ENCODE results near the gene TRIM71. TPM values are rescaled to one million over a fixed set of nuclear protein-coding genes. Genes with fewer than 3 reads are reported as not detected.

Gene TRIM71
- total and polyA plus RNA-seq, 2 of the 13 experiments (the other 11 are each of a cell fraction or from before 2014, with no cell fraction given), result 21.7 to 76.9 TPM

DNA sequence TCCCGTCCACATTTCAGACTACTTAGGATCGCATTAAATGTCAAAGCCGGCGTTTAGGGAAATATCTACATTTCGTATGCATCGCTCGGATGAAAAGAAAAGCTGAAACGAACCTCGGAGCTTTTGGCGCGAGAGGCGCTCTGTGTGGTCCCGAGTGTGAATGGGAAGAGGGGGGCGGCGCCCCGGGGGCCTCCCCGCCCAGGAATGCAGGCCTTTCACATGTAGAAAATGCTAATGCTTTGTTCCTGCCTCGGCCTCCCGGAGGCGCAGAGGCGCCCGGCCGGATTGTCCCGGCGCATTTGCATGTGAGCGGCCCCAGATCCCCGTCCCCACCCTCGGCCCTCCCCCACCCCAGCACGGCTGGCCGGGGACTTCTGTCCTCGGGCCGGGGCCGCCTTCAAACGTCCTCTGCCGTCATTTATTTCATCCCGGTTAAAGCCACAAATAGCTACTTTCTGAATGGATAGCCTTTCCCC lies 37.0 kb upstream of the TRIM71 start (continued):
- TF ChIP-seq ZNF205 (CRISPR knock-in tag; IDR thresholded peaks at IDR 0.05), result no peak
- no peak for TF ChIP-seq NKX3-1 (CRISPR knock-in tag; IDR thresholded peaks at IDR 0.05)
- TF ChIP-seq BRD4 (CRISPR knock-in tag; IDR thresholded peaks at IDR 0.05), result no peak
- no peak for TF ChIP-seq NFRKB (IDR thresholded peaks at IDR 0.05)
- no peak for TF ChIP-seq ZNF225 (CRISPR knock-in tag; IDR thresholded peaks at IDR 0.05)
- TF ChIP-seq TOE1 (CRISPR knock-in tag; IDR thresholded peaks at IDR 0.05), result no peak
- TF ChIP-seq, protein P1, sequence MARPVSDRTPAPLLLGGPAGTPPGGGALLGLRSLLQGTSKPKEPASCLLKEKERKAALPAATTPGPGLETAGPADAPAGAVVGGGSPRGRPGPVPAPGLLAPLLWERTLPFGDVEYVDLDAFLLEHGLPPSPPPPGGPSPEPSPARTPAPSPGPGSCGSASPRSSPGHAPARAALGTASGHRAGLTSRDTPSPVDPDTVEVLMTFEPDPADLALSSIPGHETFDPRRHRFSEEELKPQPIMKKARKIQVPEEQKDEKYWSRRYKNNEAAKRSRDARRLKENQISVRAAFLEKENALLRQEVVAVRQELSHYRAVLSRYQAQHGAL (CRISPR knock-in tag; IDR thresholded peaks at IDR 0.05; ENCODE audit: not compliant biosample characterization), result no peak
- no peak; the same call in 1 of the 2 replicates for TF ChIP-seq ZC3H4 (CRISPR knock-in tag; IDR thresholded peaks at IDR 0.05; ENCODE audit: borderline replicate concordance)
- no peak for TF ChIP-seq ARID2 (CRISPR knock-in tag; IDR thresholded peaks at IDR 0.05; ENCODE audit: borderline replicate concordance)
- TF ChIP-seq ELF1 (CRISPR knock-in tag; IDR thresholded peaks at IDR 0.05), result no peak
- TF ChIP-seq PHB2 (IDR thresholded peaks at IDR 0.05; ENCODE audit: partially characterized antibody), result no peak
- TF ChIP-seq ZKSCAN5 (CRISPR knock-in tag; IDR thresholded peaks at IDR 0.05), result no peak
- no peak for TF ChIP-seq CREBL2 (CRISPR knock-in tag; IDR thresholded peaks at IDR 0.05; ENCODE audit: borderline replicate concordance)
- no peak for TF ChIP-seq HDAC2 (CRISPR knock-in tag; IDR thresholded peaks at IDR 0.05)
- TF ChIP-seq, protein P2, sequence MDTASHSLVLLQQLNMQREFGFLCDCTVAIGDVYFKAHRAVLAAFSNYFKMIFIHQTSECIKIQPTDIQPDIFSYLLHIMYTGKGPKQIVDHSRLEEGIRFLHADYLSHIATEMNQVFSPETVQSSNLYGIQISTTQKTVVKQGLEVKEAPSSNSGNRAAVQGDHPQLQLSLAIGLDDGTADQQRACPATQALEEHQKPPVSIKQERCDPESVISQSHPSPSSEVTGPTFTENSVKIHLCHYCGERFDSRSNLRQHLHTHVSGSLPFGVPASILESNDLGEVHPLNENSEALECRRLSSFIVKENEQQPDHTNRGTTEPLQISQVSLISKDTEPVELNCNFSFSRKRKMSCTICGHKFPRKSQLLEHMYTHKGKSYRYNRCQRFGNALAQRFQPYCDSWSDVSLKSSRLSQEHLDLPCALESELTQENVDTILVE (CRISPR knock-in tag; IDR thresholded peaks at IDR 0.05), result no peak
- peak; percentile 47; the same call in 1 of the 2 replicates for TF ChIP-seq HOXA5 (CRISPR knock-in tag; IDR thresholded peaks at IDR 0.05)
- TF ChIP-seq RBAK (CRISPR knock-in tag; IDR thresholded peaks at IDR 0.05), result no peak
- no peak for TF ChIP-seq ZNF276 (CRISPR knock-in tag; IDR thresholded peaks at IDR 0.05; ENCODE audit: low read depth)
- TF ChIP-seq SAFB2 (CRISPR knock-in tag; IDR thresholded peaks at IDR 0.05; ENCODE audit: borderline replicate concordance, low read depth), result no peak
- TF ChIP-seq ZNF737 (CRISPR knock-in tag; IDR thresholded peaks at IDR 0.05; ENCODE audit: borderline replicate concordance), result no peak
- TF ChIP-seq PRPF4 (IDR thresholded peaks at IDR 0.05; ENCODE audit: low read depth, low read length, poor library complexity, severe bottlenecking), result no peak
- TF ChIP-seq, protein P3, sequence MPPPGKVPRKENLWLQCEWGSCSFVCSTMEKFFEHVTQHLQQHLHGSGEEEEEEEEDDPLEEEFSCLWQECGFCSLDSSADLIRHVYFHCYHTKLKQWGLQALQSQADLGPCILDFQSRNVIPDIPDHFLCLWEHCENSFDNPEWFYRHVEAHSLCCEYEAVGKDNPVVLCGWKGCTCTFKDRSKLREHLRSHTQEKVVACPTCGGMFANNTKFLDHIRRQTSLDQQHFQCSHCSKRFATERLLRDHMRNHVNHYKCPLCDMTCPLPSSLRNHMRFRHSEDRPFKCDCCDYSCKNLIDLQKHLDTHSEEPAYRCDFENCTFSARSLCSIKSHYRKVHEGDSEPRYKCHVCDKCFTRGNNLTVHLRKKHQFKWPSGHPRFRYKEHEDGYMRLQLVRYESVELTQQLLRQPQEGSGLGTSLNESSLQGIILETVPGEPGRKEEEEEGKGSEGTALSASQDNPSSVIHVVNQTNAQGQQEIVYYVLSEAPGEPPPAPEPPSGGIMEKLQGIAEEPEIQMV (CRISPR knock-in tag; IDR thresholded peaks at IDR 0.05; ENCODE audit: low read depth), result no peak
- TF ChIP-seq EHMT2 (IDR thresholded peaks at IDR 0.05; ENCODE audit: borderline replicate concordance, low read depth, low read length), result no peak
- no peak for TF ChIP-seq ZBTB3 (CRISPR knock-in tag; IDR thresholded peaks at IDR 0.05; ENCODE audit: borderline replicate concordance, low read depth)
- TF ChIP-seq KDM2A (CRISPR knock-in tag; IDR thresholded peaks at IDR 0.05; ENCODE audit: borderline replicate concordance, low read depth), result no peak
- TF ChIP-seq RBM39 (IDR thresholded peaks at IDR 0.05; ENCODE audit: low read depth, low read length, poor library complexity, severe bottlenecking), result no peak
- TF ChIP-seq PRMT3 (CRISPR knock-in tag; IDR thresholded peaks at IDR 0.05; ENCODE audit: borderline replicate concordance, low read depth), result no peak
- no peak for TF ChIP-seq ELF3 (CRISPR knock-in tag; IDR thresholded peaks at IDR 0.05)

Data from HepG2 (cell line).